Stimulated activated CD8-positive, alpha-beta memory T cell treated with anti-CD3 and anti-CD28 coated beads, Interleukin-7, amount 100 ng/mL, for 24 hours (primary cell): ENCODE data around the gene NR2E1.

Experiments used
- DNase-seq: peaks from one replicate; pipeline ENCODE4 v3.0.0-alpha.2; 2020; ENCODE audit warnings: low read depth

The NR2E1 gene

GRCh38 chr6:108171291-108171917 lies 5.6 kb downstream of the NR2E1 start:
- no peak for DNase-seq

- DNase-seq, result no peak
Measured at GRCh38 chr6:108171918-108172516, 6.2 kb downstream of the NR2E1 start.

DNA sequence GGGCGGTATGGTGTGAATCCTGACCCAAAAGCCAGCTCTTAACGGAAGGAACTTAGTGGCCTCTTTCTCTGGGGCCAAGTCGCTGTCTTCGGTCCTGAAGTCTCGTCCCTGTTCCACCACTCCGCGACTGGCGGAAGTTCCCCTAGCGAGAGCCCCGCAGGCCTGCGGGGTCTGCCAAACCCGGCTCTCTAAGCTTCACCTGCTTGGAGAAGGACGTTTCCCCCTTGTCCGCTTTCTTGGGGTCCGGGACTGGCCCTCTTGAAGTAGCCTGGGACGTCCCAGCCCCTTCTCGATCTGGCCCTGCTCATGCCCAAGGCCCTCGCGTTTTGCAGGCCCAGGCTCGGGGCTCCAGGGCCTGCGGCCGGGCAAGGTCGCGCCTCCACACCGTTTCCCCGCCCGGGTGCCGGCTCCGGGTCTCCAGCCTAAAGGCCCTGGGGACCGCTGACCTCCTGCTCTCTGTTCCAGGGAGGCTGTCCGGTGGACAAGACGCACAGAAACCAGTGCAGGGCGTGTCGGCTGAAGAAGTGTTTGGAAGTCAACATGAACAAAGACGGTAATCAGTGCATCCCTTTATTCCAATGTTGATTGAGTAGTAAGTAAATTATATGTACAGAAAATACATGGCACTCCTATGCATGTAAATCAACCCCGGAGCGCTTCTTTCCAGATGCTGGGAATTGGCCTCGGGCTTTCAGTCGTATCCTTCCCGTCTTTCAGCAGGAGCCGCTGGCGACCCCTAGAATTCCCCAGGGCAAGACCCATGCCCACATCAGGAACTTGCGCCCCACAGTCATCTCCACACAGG lies 8.8 kb downstream of the NR2E1 start:
- no peak for DNase-seq

- no peak for DNase-seq
Measured at GRCh38 chr6:108175176-108175591, 9.4 kb downstream of the NR2E1 start.

DNA sequence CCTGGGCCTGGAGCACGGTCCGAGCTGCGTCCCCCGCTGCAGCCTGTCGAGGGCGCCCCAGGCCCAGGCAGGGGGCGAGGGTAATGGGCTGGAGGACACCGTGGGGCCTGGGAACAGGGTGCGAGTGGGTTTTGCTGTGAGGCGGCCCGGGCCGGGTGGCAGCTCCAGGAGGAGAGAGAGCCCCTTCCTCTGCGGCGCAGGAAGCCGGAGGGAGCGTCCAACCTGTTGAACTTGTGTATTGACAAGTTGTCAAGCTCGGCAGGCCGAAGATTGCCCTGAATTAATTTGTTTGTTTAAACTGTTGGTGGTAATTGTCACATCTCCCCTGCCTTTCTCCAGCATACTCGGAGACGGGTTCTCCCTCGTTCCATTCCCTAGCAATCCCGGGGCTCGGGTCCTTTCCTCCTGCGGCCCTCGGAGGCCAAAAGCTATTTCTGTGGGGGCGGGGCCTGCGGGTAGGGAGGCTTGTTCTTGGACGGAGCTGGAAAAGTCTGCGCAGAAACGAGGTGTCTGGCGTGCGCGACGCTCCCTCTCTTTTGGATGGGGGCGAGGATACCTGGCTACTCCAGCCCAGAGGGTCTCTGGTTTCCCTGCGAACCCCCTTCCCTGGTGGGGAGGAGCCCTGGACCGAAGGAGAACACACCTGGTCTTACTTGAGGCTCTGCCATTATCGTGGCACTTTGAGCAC lies 9.9 kb downstream of the NR2E1 start:
- DNase-seq, result no peak

DNA sequence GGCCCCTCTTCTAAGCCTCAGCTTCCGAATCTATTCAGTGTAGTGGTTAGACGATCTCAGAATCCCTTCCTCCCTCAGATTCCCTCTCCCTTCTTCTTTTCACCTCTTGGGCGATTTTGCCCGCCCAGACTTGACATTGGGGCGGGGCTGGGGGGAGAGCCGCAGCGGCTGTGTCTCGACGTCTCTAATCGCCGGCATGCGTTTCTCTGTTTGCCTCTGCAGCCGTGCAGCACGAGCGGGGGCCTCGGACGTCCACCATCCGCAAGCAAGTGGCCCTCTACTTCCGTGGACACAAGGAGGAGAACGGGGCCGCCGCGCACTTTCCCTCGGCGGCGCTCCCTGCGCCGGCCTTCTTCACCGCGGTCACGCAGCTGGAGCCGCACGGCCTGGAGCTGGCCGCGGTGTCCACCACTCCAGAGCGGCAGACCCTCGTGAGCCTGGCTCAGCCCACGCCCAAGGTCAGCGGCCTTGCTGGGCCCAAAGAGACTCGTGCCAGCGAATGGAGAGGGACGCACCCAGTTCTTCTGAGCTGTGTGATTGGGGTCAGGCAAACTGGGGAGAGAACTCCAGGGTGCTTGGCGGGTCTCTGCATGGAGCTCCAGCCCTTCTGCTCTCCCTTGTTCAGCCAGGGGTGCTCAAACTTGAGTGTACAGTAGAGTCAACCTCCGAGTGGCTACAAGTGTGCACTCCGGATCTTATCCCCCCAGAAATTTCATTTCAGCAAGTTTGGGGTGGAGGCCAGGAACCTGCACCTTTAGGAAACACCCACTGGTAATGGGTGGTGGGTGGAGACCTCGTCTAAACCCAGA lies 10.7 kb downstream of the NR2E1 start:
- DNase-seq, result no peak

DNA sequence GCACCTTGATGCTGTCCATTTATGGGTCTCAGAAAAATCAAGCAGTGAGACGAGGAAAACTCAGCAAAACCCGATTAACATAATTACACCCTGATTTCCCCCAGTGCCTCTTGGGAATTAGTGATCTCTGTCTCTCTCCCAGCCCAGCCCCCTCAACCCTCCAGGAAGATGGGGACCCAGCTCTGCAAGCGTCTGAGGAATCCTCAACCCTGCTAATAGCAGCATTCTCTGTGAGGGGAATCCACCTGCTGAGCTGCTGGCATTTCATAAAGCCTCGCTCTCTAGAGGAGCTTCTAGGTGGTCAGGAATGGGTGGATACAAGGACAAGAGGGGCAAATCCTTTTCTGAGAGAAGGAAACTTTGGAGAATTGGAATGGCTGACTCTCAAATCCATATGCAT lies 13.9 kb downstream of the NR2E1 start:
- no peak for DNase-seq

DNA sequence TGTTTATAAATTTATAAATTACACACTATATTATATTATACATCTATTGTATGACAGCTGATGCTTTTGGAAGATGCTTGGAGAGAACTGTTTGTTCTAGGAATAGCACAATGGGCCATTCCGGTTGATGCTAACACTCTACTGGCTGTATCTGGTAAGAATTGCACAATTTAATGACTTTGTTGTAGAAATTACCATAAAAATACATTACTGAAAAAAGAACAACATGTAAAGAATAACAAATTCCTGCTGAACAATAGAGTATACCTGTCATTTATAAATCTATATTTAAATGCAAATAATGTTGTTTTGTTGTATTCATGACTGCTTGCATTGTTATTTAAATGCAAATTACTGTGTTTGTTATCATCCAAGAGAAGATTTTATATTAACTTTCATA lies 14.4 kb downstream of the NR2E1 start:
- DNase-seq, result no peak

GRCh38 chr6:108180776-108181175 lies 15.0 kb downstream of the NR2E1 start:
- no peak for DNase-seq

DNA sequence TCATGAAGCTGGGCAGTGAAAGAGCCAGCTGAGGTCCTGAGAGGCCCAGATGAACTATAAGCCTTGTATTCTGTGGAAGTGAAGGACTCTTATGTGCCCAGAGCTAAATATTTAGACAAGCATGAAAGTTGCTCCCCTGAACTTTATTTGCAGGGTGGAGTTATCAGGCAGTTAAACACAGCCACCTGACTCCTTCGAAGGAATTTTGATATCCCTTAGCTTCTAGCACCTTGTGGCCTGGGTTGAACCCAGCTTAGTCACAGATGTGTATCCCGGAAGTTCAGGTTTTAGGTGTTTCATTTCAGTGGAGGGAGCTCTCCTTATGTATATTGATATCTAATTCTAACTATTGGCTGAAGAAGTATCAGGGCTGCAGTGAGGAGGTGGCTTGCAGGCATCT lies 20.4 kb downstream of the NR2E1 start:
- DNase-seq, result no peak

DNA sequence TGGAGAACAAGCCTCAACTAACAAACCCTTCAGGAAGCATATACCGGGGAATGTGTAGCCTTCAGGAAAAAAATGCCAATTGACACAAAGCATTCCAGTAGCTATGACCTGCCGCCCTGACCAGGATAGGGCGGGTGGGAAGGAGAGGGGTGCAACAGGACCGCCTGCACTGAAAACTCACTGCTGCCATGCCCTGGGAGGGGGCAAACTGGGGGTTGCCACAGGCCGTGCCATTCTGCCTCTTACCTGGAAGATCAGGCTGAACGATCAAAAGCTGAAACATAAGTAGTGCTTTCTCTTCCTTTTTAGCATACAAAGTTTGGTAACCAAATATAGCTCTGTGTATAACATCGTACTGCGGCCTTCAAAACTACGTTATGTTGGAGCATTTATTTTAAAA lies 21.7 kb downstream of the NR2E1 start:
- no peak for DNase-seq

DNA sequence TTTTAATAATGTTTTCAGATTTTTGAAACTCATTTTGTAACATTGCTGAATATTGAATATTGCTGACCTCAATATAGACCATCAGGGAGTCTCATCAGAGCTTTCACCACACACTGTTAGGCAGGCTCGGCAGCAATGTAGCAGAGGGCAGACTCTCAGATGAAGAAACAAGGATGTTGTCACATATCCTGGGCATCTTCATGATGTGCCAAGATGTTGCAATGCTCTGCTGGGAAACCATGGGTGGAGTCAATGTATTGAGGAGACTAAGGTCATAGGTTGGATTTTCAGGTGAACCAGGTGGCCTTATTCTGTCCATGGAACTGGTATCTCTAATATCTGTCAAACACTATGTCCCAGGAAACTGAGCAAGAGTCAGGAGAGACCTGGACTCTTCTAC lies 27.3 kb downstream of the NR2E1 start:
- DNase-seq, result no peak

DNA sequence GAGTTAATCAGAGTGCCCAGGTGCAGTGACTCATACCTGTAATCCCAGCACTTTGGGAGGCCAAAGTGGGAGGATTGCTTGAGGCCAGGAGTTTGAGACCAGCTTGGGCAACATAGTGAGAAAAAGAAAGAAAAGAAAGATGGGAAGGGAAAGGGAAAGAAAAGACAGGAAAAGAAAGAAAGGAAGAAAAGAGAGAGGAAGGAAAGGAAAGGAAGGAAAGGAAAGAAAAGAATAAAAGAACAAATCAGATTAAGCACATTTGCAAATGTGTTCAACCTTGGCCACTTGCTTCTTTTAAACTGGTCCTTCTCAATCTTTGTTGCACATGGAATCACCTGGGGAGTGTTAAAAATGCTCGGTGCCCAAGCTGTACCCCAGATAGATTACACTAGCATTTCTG lies 28.0 kb downstream of the NR2E1 start:
- DNase-seq, result no peak

DNA sequence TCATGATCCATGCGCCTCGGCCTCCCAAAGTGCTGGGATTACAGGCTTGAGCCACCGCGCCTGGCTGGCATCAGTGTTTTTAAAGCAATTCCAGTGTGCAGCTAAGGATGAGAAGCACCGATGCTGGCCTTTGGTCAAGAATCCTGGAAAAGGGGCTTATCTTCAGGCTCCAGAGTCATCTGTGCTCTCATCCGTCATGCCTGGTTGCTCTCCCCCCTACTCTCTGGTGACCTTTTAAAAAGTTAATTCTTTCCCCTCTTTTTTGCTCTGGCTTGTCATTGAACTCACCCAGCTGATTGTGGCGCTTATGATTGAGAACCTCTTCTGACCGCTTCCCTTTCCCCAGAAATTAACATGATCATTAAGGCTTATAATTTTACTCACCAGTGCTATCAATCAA lies 28.7 kb downstream of the NR2E1 start:
- no peak for DNase-seq

GRCh38 chr6:108195209-108195608 lies 29.4 kb downstream of the NR2E1 start:
- DNase-seq, result no peak

GRCh38 chr6:108198761-108199498 lies 33.1 kb downstream of the NR2E1 start:
- no peak for DNase-seq

GRCh38 chr6:108200186-108200585 lies 34.4 kb downstream of the NR2E1 start:
- DNase-seq, result no peak

- DNase-seq, result no peak
Measured at GRCh38 chr6:108200631-108201030, 34.8 kb downstream of the NR2E1 start.

- DNase-seq, result no peak
Measured at GRCh38 chr6:108203189-108204112, 37.6 kb downstream of the NR2E1 start.

DNA sequence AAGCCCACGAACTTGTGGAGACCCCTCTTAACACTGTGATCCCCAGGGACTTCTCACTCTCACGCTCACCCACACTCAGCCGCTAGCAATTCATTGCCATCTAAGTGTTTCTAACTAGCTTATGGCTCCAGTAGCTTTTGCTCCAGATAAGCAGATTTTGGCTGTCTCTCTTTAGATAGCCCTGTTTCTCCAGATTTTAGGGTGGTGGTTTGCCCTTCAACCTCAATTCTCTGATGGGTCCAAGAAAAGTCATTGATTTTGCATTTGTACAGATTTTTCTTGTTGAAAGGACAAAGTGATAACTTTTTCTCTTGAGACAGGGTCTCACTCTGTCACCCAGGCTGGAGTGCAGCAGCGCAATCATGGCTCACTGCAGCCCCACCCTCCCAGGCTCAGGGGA lies 41.2 kb downstream of the NR2E1 start:
- DNase-seq, result no peak
